Stomach smooth muscle (tissue), 2 donors: ENCODE measurements around the gene AMH.

Source experiments
- H3K27ac ChIP-seq: one replicate; pipeline ENCODE4 v1.7.0; 2013; ENCODE audit warnings: mild to moderate bottlenecking, low read length, inconsistent platforms
- H3K27me3 ChIP-seq, 2 donors: one replicate each; pipeline ENCODE4 v1.7.0; 2013; ENCODE audit warnings: low read length in 2 of 2; ENCODE audit not compliant: insufficient read depth in 2 of 2, control insufficient read depth in 1 of 2
- H3K36me3 ChIP-seq, 2 donors: one replicate each; pipeline ENCODE4 v1.7.0; 2013; ENCODE audit warnings: low read length in 2 of 2; ENCODE audit not compliant: control insufficient read depth in 2 of 2, insufficient read depth in 2 of 2
- H3K4me1 ChIP-seq: one replicate; pipeline ENCODE4 v1.7.0; 2013; ENCODE audit warnings: low read length; ENCODE audit not compliant: control insufficient read depth, insufficient read depth
- H3K4me3 ChIP-seq, 2 donors: one replicate each; pipeline ENCODE4 v1.7.0; 2013; ENCODE audit warnings: low read length in 2 of 2
- H3K9ac ChIP-seq, 2 donors: one replicate each; pipeline ENCODE4 v1.7.0; 2013; ENCODE audit warnings: low read length in 2 of 2, mild to moderate bottlenecking in 1 of 2
- H3K9me3 ChIP-seq, 2 donors: one replicate each; pipeline ENCODE4 v1.7.0; 2013; ENCODE audit warnings: low read length in 2 of 2; ENCODE audit not compliant: control insufficient read depth in 2 of 2
- donor health status: healthy.
- donor health status: Pancreatic carcinoma.

AMH gene

GRCh38 chr19:2282862-2283237 is 33.7 kb downstream of the AMH start:
- H3K4me3 ChIP-seq: no peak overlapping the region
- no peaks in the 10 kb centered on the region for H3K9me3 ChIP-seq

DNA sequence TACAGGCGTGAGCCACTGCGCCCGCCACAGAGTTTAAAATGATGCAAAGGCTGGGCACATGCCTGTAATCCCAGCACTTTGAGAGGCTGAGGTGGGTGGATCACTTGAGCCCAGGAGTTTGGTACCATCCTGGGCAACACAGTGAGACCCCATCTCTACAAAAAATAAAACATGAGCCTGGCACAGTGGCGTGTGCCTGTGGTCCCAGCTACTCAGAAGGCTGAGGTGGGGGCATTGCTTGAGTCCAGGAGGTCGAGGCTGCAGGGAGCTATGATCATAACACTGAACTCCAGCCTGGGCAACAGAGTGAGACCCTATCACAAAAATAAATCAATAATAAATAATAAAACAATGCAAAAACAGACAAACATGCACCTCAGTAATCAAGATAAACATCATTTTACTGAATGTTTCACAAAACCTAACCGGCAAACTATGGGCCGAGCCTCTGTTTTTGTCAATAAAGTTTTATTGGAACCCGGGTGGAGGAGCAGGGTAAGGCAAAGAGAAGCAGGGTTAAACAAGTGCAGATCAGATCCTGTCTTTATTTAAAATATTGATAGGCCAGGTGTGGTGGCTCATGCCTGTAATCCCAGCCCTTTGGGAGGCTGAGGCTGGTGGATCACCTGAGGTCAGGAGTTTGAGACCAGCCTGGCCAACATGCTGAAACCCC is 34.8 kb downstream of the AMH start:
- peaks cover 10% of the 10 kb centered on the region for H3K4me1 ChIP-seq
- no peaks in the 10 kb centered on the region for H3K9me3 ChIP-seq
- H3K27ac ChIP-seq: no peak overlapping the region
- no peak overlapping the region for H3K9ac ChIP-seq
- no peak overlapping the region for H3K4me3 ChIP-seq
- H3K27me3 ChIP-seq: peaks cover 5 to 7% of the 10 kb centered on the region in 2 donors
- H3K36me3 ChIP-seq: no peaks in the 10 kb centered on the region

More at GRCh38 chr19:2282862-2283237, 33.7 kb downstream of the AMH start:
- Histone ChIP-seq H3K4me1 (peaks cover 10% of the 10 kb centered on the region), H3K36me3 (no peaks in the 10 kb centered on the region), H3K9ac (no peak overlapping the region), H3K27ac (no peak overlapping the region), H3K27me3 (no peaks in the 10 kb centered on the region)

DNA sequence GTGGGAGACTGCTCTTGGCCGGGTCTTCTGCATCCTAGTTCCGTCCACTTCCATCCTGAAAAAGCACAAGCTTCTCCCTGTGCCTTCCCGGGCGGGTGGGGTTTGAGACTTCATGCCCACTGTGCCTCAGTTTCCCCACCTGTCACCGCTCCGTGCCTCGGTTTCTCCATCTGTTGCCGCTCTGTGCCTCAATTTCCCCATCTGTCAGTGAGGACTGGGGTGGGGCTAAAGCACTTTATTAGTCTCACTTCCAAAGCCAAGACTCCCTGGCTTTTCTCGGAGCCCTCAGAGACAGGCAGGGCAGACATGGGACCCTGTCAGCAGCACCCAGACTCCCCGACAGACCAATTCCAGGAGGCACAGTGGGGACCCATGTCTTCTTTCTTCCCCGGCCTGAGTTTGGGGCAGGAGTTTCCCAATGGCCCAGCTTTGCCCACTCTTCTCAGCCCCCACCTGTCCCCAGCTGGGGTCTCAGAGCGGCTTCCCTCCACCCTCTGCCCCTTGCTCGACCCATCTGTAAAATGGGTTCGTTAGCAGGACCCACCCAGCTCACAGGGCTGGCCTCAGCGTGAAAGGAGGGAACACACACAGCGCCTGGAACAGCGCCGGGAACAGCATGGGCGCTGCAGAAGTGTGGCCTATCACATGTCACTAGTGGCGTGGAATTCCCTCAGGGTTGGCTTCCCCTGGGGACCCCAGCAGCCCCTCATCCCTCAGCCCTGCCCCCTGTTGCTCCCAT is 37.4 kb downstream of the AMH start:
- Histone ChIP-seq H3K9me3 (no peaks in the 10 kb centered on the region), H3K4me1 (peaks cover 30% of the 10 kb centered on the region), H3K4me3 (no peak overlapping the region), H3K36me3 (no peaks in the 10 kb centered on the region), H3K9ac (no peak overlapping the region), H3K27ac (no peak overlapping the region), H3K27me3 (peaks cover 17 to 33% of the 10 kb centered on the region in 2 donors)

DNA sequence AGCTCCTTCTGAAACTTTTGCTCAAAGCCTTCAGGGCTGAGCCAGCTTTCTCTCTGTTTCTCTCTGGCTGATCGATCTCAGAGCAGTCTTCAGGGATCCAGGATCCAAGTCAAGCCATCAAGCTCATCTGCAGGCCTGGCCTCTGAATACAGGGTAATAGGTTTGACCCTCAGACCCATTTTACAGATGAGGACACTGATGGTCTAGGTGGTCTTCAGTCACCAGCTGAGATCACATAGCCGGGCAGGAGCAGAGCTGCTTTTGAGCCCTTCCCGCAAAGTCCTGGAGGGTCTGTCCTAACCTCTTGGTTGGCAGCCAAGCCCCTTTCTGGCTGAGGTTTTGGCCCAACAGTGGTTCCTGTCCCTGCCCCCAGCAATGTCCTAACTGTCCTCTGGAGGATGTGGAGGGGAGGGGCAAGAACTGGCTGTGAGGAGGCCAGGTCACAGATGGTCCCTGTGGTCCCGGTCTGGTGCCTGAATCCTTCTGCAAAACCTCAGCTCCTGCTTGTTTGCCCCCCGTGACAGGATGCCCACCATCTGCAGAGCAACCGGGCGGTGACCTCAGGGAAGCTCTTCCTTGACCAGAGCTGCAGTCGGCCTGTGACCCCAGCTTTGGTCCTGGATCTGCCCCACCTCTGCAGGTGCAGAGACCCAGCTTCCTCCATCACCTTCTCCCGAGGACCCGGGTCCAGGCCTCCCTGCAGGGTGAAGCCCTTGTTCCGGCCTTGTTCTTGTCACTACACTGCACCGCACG is 38.6 kb downstream of the AMH start:
- peaks cover 23 to 37% of the 10 kb centered on the region in 2 donors for H3K27me3 ChIP-seq
- no peaks in the 10 kb centered on the region for H3K9me3 ChIP-seq
- no peak overlapping the region for H3K4me3 ChIP-seq
- no peak overlapping the region for H3K27ac ChIP-seq
- no peaks in the 10 kb centered on the region for H3K36me3 ChIP-seq
- H3K4me1 ChIP-seq: peaks cover 21% of the 10 kb centered on the region
- no peak overlapping the region for H3K9ac ChIP-seq

GRCh38 chr19:2288338-2288817 is 39.3 kb downstream of the AMH start:
- peaks cover 21% of the 10 kb centered on the region for H3K4me1 ChIP-seq
- peaks cover 24 to 37% of the 10 kb centered on the region in 2 donors for H3K27me3 ChIP-seq
- H3K9me3 ChIP-seq: no peaks in the 10 kb centered on the region
- no peak overlapping the region for H3K4me3 ChIP-seq
- no peaks in the 10 kb centered on the region for H3K36me3 ChIP-seq
- no peak overlapping the region for H3K27ac ChIP-seq
- no peak overlapping the region for H3K9ac ChIP-seq

GRCh38 chr19:2288818-2289713 is 39.9 kb downstream of the AMH start:
- Histone ChIP-seq H3K9ac (no peak overlapping the region), H3K36me3 (no peaks in the 10 kb centered on the region), H3K27me3 (peaks cover 24 to 37% of the 10 kb centered on the region in 2 donors), H3K4me3 (no peak overlapping the region), H3K27ac (no peak overlapping the region), H3K4me1 (peaks cover 22% of the 10 kb centered on the region), H3K9me3 (no peaks in the 10 kb centered on the region)

GRCh38 chr19:2289714-2290435 is 40.8 kb downstream of the AMH start:
- Histone ChIP-seq H3K4me1 (peaks cover 29% of the 10 kb centered on the region), H3K9ac (no peak overlapping the region), H3K27ac (no peak overlapping the region), H3K27me3 (peaks cover 24 to 37% of the 10 kb centered on the region in 2 donors), H3K9me3 (no peaks in the 10 kb centered on the region), H3K36me3 (no peaks in the 10 kb centered on the region), H3K4me3 (peak overlapping the region; percentile 19 to 64)

- Histone ChIP-seq H3K9ac (no peak overlapping the region), H3K4me1 (peaks cover 36% of the 10 kb centered on the region), H3K27ac (no peak overlapping the region), H3K9me3 (no peaks in the 10 kb centered on the region), H3K36me3 (no peaks in the 10 kb centered on the region), H3K4me3 (peak overlapping the region; percentile 27 to 64), H3K27me3 (peaks cover 24 to 37% of the 10 kb centered on the region in 2 donors)
These were observed 41.5 kb downstream of the AMH start for GRCh38 chr19:2290441-2291184.

DNA sequence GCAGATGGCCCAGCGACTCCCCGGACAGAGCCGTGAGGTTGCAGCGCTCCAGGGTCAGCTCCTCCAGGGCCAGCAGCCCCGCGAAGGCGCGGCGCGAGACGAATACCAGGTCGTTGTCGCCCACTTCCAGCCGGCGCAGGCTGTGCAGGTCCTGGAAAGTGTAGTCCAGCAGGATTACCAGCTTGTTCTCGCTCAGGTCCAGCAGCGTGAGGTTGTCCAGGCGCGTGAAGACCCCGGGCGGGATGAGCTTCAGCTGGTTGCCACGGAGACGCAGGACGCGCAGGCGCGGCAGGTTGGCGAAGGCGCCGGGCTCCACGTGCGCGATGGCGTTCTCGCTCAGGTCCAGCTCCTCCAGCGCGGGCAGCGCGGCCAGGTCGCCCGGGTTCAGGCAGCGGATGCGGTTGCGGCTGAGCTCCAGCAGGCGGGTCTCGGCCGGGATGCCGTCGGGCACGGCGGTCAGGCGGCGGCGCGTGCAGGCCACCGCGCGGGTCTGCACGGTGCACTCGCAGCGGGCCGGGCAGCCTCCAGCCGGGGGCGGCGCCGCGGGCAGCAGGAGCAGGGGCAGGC is 42.1 kb downstream of the AMH start:
- H3K27ac ChIP-seq: no peak overlapping the region
- no peak overlapping the region for H3K9ac ChIP-seq
- H3K27me3 ChIP-seq: peaks cover 24 to 37% of the 10 kb centered on the region in 2 donors
- H3K4me1 ChIP-seq: peaks cover 36% of the 10 kb centered on the region
- H3K9me3 ChIP-seq: no peaks in the 10 kb centered on the region
- no peaks in the 10 kb centered on the region for H3K36me3 ChIP-seq
- H3K4me3 ChIP-seq: peak overlapping the region; percentile 27 to 64
